Lung (tissue), 12 donors: ENCODE data around the gene EXOC2. TPM values are rescaled to one million over a fixed set of nuclear protein-coding genes. Genes with fewer than 3 reads are reported as not detected.

Source experiments
- ATAC-seq: fragments of 200-7000 bp; cut with Tn5 transposase; one replicate; pipeline ENCODE4 v1.9.1; 2020; ENCODE audit warnings: moderate number of reproducible peaks; ENCODE audit not compliant: insufficient read depth, low FRiP score
- DNase-seq, 3 donors: peaks; one replicate each; pipeline ENCODE4 v3.0.0-alpha.2; 2013 to 2017
- H3K27ac ChIP-seq, 2 donors: one replicate each; pipeline ENCODE4 v1.5.1; 2013; ENCODE audit warnings: mild to moderate bottlenecking in 2 of 2, moderate library complexity in 2 of 2, control low read depth in 1 of 2, inconsistent platforms in 1 of 2, low read depth in 1 of 2, low read length in 1 of 2
- H3K27me3 ChIP-seq, 3 donors: one replicate each; pipeline ENCODE4 v1.5.1; 2013; ENCODE audit warnings: low read length in 2 of 3; ENCODE audit not compliant: control insufficient read depth in 3 of 3, insufficient read depth in 3 of 3
- H3K36me3 ChIP-seq, 4 donors: one replicate each; pipeline ENCODE4 v1.5.1; 2013; ENCODE audit warnings: low read length in 4 of 4, mild to moderate bottlenecking in 1 of 4, moderate library complexity in 1 of 4; ENCODE audit not compliant: control insufficient read depth in 4 of 4, insufficient read depth in 4 of 4
- H3K4me1 ChIP-seq, 5 donors: one replicate each; pipeline ENCODE4 v1.5.1; 2013; ENCODE audit warnings: low read length in 5 of 5, mild to moderate bottlenecking in 2 of 5, moderate library complexity in 1 of 5; ENCODE audit not compliant: control insufficient read depth in 5 of 5, insufficient read depth in 5 of 5
- H3K4me3 ChIP-seq: one replicate; pipeline ENCODE4 v1.5.1; 2013; ENCODE audit warnings: mild to moderate bottlenecking, control low read depth, moderate library complexity
- H3K9ac ChIP-seq, 2 donors: one replicate each; pipeline ENCODE4 v1.5.1; 2013; ENCODE audit warnings: low read length in 2 of 2, control low read depth in 1 of 2; ENCODE audit not compliant: insufficient read depth in 1 of 2
- H3K9me3 ChIP-seq, 4 donors: one replicate each; pipeline ENCODE4 v1.5.1; 2013; ENCODE audit warnings: low read length in 3 of 4, mild to moderate bottlenecking in 1 of 4, moderate library complexity in 1 of 4; ENCODE audit not compliant: control insufficient read depth in 4 of 4, insufficient read depth in 3 of 4
- WGBS, 2 donors: extraction: QIAGEN DNeasy Blood & Tissue Kit; methylation state at CpG; one replicate each; pipeline ENCODE4 v1.1.7; 2013; 5-methylcytosine and 5-hydroxymethylcytosine counted together
- polyA plus RNA-seq, 2 donors: library from polyadenylated mRNA; stranded (reverse); fragments of 200-250 nt; gene quantifications; one replicate each; pipeline ENCODE4 v1.2.1, GENCODE V29; 2013
- total RNA-seq, 2 donors: library from RNA; depleted of rRNA in 1 of 2; stranded (reverse); fragments of >200 nt in 1 of 2; gene quantifications; one replicate each; pipeline ENCODE4 v1.2.1, GENCODE V29; 2014 to 2021
- TF ChIP-seq, protein P1 (sequence below): IDR thresholded peaks from 2 replicates; pipeline ENCODE4 v1.5.1; 2012; ENCODE audit warnings: mild to moderate bottlenecking; ENCODE audit errors: control extremely low read depth, extremely low read depth
- donor health status: control.
- donor health status: control.
- donor health status: Bipolar disorder and iron deficiency.
- donor health status: healthy.
- donor health status: DM: yes; HTN: yes; CAD: no.

EXOC2 gene
- total and polyA plus RNA-seq, 4 donors = 6.3 to 33.0 (median 12.8) TPM

DNA sequence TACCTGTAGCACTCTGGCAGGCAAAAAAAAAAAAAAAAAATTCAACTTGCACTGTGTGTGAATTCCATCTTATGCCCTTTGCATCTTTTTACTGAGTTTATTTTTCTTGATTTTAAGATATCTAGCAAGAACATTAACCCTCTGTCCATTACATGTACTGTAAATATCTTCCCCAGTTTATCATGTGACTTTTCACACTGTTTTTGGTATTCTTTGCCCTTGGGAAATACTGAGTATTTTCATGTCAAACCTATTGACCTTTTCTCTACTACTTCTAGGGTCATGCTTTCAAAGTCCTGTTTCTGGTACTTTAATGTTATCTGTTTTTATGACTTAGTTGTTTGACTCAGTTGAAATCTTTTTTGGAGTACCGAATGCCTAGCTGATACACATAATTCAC is 35.2 kb downstream of the EXOC2 start:
- Histone ChIP-seq H3K36me3 (peaks cover 0 to 8% (median 3%) of the 10 kb centered on the region in 4 donors), H3K4me1 (peaks cover 0 to 13% (median 3%) of the 10 kb centered on the region in 5 donors), H3K27ac (no peak overlapping the region), H3K9me3 (peaks cover 0 to 6% (median 0%) of the 10 kb centered on the region in 4 donors), H3K27me3 (no peaks in the 10 kb centered on the region), H3K9ac (no peak overlapping the region), H3K4me3 (no peak overlapping the region)
- ATAC-seq (no peak), DNase-seq (no peak)
- TF ChIP-seq, protein P1, sequence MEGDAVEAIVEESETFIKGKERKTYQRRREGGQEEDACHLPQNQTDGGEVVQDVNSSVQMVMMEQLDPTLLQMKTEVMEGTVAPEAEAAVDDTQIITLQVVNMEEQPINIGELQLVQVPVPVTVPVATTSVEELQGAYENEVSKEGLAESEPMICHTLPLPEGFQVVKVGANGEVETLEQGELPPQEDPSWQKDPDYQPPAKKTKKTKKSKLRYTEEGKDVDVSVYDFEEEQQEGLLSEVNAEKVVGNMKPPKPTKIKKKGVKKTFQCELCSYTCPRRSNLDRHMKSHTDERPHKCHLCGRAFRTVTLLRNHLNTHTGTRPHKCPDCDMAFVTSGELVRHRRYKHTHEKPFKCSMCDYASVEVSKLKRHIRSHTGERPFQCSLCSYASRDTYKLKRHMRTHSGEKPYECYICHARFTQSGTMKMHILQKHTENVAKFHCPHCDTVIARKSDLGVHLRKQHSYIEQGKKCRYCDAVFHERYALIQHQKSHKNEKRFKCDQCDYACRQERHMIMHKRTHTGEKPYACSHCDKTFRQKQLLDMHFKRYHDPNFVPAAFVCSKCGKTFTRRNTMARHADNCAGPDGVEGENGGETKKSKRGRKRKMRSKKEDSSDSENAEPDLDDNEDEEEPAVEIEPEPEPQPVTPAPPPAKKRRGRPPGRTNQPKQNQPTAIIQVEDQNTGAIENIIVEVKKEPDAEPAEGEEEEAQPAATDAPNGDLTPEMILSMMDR = no peak
- WGBS, 2 donors = 77 to 79% methylated on average over 1 of the region's 1 CpG

DNA sequence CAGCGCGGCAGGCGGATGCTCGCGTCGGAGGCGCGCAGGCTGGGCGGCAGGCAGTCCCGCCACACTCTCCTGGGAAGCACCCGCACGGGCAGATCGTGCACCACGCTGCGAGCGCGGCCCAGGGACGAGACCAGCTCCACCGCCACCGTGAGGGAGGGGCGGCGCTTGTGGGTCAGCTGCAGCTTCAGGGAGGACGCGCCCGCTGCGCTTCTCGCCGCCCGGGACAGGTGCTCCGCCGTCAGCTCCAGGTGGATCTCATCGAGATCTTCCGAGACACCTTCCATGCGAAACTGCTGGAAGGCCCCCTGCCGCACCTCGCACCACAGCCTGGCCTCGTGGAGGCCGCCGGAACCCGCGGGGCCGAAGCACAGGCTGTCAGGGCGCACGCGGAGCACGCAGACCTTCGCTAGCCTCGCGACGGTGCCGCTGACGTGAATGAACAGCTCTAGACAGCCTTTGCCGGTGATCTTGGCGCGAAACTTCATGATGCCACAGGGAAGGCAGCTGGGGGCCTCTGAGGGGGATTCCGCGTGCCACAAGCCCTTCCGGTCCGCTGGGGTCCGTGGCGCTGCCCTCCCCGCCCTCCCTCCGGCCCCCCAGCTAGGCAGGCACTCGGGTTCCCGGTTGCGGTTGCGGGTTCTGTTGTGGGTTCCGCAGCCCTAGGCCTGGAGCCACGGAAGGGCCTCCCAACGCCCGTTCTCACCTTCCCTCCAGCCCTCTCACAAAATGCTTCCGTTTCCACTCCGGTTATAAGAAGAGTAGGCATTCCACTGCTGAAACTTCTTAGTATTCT is 36.3 kb downstream of the EXOC2 start, which contains the start of gene HUS1B:
Gene HUS1B (minus strand): TSS at position 641 of the 793 bp plus-strand sequence. CDS start 156 bp downstream, at position 485.
- no peak within 1 kb of the TSS for H3K27ac ChIP-seq
- peaks cover 0 to 13% (median 4%) of the 10 kb centered on the region in 5 donors for H3K4me1 ChIP-seq
- peaks cover 0 to 8% (median 3%) of the 10 kb centered on the region in 4 donors for H3K36me3 ChIP-seq
- no peak within 1 kb of the TSS for H3K9ac ChIP-seq
- ATAC-seq = no peak
- TF ChIP-seq, protein P1 = no peak
- H3K27me3 ChIP-seq = no peaks in the 10 kb centered on the region
- no peak for DNase-seq
- WGBS, 2 donors = 97 to 98% methylated on average over 71 to 73 of the region's 73 CpGs
- peaks cover 0 to 6% (median 0%) of the 10 kb centered on the region in 4 donors for H3K9me3 ChIP-seq
- H3K4me3 ChIP-seq = no peak within 1 kb of the TSS

DNA sequence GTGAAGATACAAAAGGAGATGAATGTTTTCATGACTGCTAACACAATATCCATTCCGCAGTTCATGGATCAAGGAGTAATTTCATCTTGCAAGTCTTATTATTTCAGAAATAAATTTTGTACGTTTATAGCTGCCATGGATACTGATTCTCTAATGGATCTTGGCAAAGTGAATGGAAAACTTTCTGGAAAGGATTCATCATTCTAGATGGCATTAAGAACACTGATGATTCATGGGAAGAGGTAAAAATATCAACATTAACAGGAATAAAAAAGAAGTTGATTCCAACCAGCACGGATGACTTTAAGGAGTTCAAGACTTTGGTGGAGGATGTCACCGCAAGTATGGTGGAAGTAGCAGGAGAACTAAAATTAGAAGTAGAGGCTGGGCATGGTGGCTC is 38.8 kb downstream of the EXOC2 start:
- no peak for ATAC-seq
- 87 to 93% methylated on average over 4 of the region's 4 CpGs for WGBS, 2 donors

More for the DNA sequence above, 38.8 kb downstream of the EXOC2 start:
- Histone ChIP-seq H3K27ac (no peak overlapping the region), H3K4me3 (no peak overlapping the region), H3K36me3 (peaks cover 0 to 8% (median 3%) of the 10 kb centered on the region in 4 donors), H3K9me3 (peaks cover 0 to 6% (median 0%) of the 10 kb centered on the region in 4 donors), H3K27me3 (no peaks in the 10 kb centered on the region), H3K9ac (no peak overlapping the region), H3K4me1 (peaks cover 0 to 8% (median 4%) of the 10 kb centered on the region in 5 donors)
- no peak for DNase-seq
- TF ChIP-seq, protein P1 = no peak
